OCI-LY3 (cell line): ENCODE measurements around the gene WNT9B.

ENCODE experiments used
- H2AFZ ChIP-seq: fragments of 200-600, 300-600 bp; shearing (Covaris generic); 2 replicates; pipeline ENCODE4 v1.6.0; 2014; ENCODE audit warnings: antibody characterized with exemption, low read depth, low read length
- H3K27ac ChIP-seq: fragments of 200-600, 300-600 bp; sonication (generic); 2 replicates; pipeline ENCODE4 v1.5.1; 2014; ENCODE audit warnings: mild to moderate bottlenecking, low read length, moderate library complexity, mixed read lengths
- H3K27me3 ChIP-seq: fragments of 200-600, 300-600 bp; sonication (generic); 2 replicates; pipeline ENCODE4 v1.6.1; 2014; ENCODE audit warnings: low read depth, low read length, mixed read lengths
- H3K36me3 ChIP-seq: fragments of 200-600, 300-600 bp; sonication (generic); replicated peaks from 2 replicates; pipeline ENCODE3; 2014; ENCODE audit warnings: low read depth, low read length, mixed read lengths
- H3K4me1 ChIP-seq: fragments of 300-600, 200-600 bp; sonication (generic); 2 replicates; pipeline ENCODE4 v1.6.1; 2014; ENCODE audit warnings: low read length, mixed read lengths
- H3K4me2 ChIP-seq: fragments of 200-600, 300-600 bp; sonication (generic); 2 replicates; pipeline ENCODE4 v1.6.1; 2014; ENCODE audit warnings: low read length, mixed read lengths
- H3K4me3 ChIP-seq: fragments of 300-600, 200-600 bp; sonication (generic); 2 replicates; pipeline ENCODE4 v1.5.1; 2014; ENCODE audit warnings: antibody characterized with exemption, mild to moderate bottlenecking, low read length, moderate library complexity
- H3K79me2 ChIP-seq: fragments of 300-600, 200-600 bp; shearing (Covaris generic); 2 replicates; pipeline ENCODE4 v1.6.1; 2014; ENCODE audit warnings: mild to moderate bottlenecking, low read length, mixed read lengths
- H3K9ac ChIP-seq: fragments of 300-600, 200-600 bp; shearing (Covaris generic); 2 replicates; pipeline ENCODE4 v1.6.0; 2014; ENCODE audit warnings: mild to moderate bottlenecking, low read length, moderate library complexity
- H3K9me3 ChIP-seq: fragments of 200-600, 300-600 bp; shearing (Covaris generic); 2 replicates; pipeline ENCODE4 v1.6.1; 2014; ENCODE audit warnings: low read length, mixed read lengths; ENCODE audit not compliant: insufficient read depth
- H4K20me1 ChIP-seq: fragments of 200-600, 300-600 bp; sonication (generic); 2 replicates; pipeline ENCODE4 v1.6.1; 2016; ENCODE audit warnings: low read length, mixed read lengths; ENCODE audit not compliant: insufficient read depth
- EZH2phosphoT487 ChIP-seq: fragments of 200-600 bp; shearing (Covaris generic); IDR thresholded peaks from 2 replicates; pipeline ENCODE4 v1.6.1; 2018; ENCODE audit warnings: antibody characterized with exemption, mixed run types, low read depth
- TF ChIP-seq, protein P1 (sequence below): fragments of 200-600, 300-600 bp; sonication (generic); IDR thresholded peaks from 2 replicates; pipeline ENCODE4 v1.5.1; 2014; ENCODE audit warnings: antibody characterized with exemption, low read length, low read depth

The WNT9B gene

DNA sequence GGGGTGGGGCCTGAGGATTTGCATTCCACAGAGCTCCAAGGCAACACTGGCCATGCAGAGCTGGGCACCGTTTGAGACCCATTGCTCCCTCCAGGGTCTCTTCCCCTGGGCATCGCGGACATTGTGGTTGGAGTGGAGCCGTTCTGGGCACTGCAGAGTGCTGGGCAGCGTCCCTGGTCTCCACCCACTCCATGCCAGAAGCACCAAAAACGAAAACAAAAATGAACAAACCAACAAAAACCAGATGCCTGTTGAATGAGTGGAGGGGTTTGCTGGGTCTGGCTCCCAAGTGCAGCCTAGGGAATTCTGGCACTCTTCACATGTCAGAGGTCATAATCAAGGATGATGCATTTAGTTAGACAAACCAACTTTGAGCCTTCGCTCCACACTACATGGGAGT is 17.9 kb downstream of the WNT9B start:
- Histone ChIP-seq H3K4me1 (peaks cover 6% of the 10 kb centered on the region; the same call in 1 of the 2 replicates), H3K36me3 (no peaks in the 10 kb centered on the region), H3K79me2 (no peaks in the 10 kb centered on the region), H3K9ac (no peak overlapping the region), H3K27me3 (peaks cover 4% of the 10 kb centered on the region; the same call in 1 of the 2 replicates), H2AFZ (no peak overlapping the region), H3K27ac (no peak overlapping the region), H4K20me1 (no peaks in the 10 kb centered on the region), H3K4me2 (no peak overlapping the region), H3K4me3 (no peak overlapping the region), H3K9me3 (no peaks in the 10 kb centered on the region)
- TF ChIP-seq EZH2phosphoT487 = no peak
- TF ChIP-seq, protein P1, sequence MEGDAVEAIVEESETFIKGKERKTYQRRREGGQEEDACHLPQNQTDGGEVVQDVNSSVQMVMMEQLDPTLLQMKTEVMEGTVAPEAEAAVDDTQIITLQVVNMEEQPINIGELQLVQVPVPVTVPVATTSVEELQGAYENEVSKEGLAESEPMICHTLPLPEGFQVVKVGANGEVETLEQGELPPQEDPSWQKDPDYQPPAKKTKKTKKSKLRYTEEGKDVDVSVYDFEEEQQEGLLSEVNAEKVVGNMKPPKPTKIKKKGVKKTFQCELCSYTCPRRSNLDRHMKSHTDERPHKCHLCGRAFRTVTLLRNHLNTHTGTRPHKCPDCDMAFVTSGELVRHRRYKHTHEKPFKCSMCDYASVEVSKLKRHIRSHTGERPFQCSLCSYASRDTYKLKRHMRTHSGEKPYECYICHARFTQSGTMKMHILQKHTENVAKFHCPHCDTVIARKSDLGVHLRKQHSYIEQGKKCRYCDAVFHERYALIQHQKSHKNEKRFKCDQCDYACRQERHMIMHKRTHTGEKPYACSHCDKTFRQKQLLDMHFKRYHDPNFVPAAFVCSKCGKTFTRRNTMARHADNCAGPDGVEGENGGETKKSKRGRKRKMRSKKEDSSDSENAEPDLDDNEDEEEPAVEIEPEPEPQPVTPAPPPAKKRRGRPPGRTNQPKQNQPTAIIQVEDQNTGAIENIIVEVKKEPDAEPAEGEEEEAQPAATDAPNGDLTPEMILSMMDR = no peak

DNA sequence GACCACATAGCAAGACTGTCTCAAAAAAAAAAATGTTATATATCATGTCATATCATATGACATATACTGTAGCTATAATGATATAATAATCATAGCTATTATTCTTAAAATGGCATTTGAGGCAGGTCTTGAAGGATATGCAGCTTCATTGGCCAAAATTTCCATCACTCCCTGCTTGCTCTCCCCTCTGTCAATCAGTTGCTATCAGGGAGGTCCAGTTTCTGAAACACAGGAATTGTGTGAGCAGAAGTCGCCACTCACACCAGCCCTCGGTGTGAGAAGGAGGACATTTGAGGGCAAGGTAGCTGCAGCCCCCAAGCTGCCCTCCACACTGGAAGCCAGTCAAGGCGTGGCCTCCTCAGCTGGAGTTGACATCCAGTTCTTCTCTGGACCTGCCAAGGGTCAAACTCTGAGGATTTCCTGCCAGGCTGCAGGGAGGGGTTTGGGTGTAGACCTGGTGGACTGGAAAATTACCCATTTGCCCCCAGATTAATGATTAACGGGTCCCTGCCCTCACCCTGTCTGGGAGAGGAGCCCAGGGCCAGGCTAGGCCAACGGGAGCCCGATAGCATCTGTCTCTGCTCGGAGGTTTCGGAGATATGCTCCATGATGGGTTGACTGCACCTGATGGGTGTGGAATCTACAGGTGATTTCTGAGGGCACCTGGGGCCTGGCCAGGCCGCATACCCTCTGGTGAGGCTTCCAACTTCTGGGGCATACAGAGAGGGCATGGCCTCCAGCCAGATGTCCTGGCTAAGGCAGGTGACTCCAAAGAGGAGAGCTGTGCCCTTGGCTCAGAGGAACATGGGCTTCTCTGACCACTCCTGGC is 18.8 kb downstream of the WNT9B start:
- Histone ChIP-seq H4K20me1 (no peaks in the 10 kb centered on the region), H3K27ac (no peak overlapping the region)

DNA sequence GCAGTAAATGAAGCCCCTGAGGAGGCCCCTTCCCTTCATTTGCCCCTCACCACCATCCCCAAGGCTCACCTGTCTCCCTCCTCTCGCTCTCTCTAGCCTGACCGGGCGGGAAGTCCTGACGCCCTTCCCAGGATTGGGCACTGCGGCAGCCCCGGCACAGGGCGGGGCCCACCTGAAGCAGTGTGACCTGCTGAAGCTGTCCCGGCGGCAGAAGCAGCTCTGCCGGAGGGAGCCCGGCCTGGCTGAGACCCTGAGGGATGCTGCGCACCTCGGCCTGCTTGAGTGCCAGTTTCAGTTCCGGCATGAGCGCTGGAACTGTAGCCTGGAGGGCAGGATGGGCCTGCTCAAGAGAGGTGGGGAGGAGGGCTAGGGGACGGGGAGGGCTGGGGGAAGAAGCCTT is 21.0 kb downstream of the WNT9B start:
- H3K27ac ChIP-seq = no peak overlapping the region
- H3K79me2 ChIP-seq = no peaks in the 10 kb centered on the region
- TF ChIP-seq, protein P1 = no peak
- no peak for TF ChIP-seq EZH2phosphoT487
- no peak overlapping the region for H2AFZ ChIP-seq
- no peak overlapping the region for H3K4me2 ChIP-seq
- H3K27me3 ChIP-seq = no peaks in the 10 kb centered on the region
- no peak overlapping the region for H3K4me3 ChIP-seq
- H3K9me3 ChIP-seq = no peaks in the 10 kb centered on the region
- H3K9ac ChIP-seq = no peak overlapping the region
- no peaks in the 10 kb centered on the region for H3K36me3 ChIP-seq
- H3K4me1 ChIP-seq = no peaks in the 10 kb centered on the region
- no peaks in the 10 kb centered on the region for H4K20me1 ChIP-seq

More for the DNA sequence above, 18.8 kb downstream of the WNT9B start:
- Histone ChIP-seq H3K79me2 (no peaks in the 10 kb centered on the region), H3K27me3 (no peaks in the 10 kb centered on the region; the same call in 1 of the 2 replicates), H3K4me3 (no peak overlapping the region), H3K9me3 (no peaks in the 10 kb centered on the region), H3K4me1 (peaks cover 6% of the 10 kb centered on the region; the same call in 1 of the 2 replicates), H3K9ac (no peak overlapping the region), H3K4me2 (no peak overlapping the region), H2AFZ (no peak overlapping the region), H3K36me3 (no peaks in the 10 kb centered on the region)
- TF ChIP-seq EZH2phosphoT487 = no peak
- TF ChIP-seq, protein P1 = no peak

DNA sequence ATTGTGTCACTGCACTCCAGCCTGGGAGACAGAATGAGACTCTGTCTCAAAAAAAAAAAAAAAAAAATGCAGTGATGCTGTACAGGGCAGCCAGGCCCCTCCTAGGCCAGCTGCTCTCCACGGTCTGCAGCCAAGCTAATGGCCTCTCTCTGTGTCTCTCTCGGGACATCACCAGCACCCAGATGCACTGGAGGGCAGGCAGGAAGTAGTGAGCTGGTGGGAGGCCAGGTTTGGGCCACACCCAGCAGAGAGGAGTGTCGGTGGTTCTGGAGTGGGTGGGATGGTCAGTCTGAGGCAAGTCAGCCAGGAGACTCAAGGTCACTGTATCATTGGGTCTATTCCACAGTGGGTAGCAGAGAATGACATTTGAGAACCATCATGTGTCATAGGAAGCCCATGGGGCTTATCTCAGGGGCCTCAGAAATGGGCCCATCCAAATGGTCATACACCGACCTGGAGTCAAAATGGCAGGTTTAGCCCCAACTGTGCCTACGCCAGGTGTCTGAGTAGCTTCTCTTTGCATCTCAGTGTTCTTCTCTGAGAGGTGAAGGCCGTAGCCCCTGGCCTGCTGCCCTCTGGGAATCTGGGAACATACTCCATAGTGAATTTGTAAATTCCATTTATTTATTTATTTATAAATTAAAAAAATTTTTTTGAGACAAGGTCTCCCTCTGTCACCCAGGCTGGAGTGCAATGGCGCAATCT is 22.7 kb downstream of the WNT9B start:
- H3K79me2 ChIP-seq = no peaks in the 10 kb centered on the region
- no peaks in the 10 kb centered on the region for H3K9me3 ChIP-seq
- no peak overlapping the region for H2AFZ ChIP-seq
- no peak overlapping the region for H3K4me2 ChIP-seq
- H3K27ac ChIP-seq = no peak overlapping the region
- H3K9ac ChIP-seq = no peak overlapping the region
- no peaks in the 10 kb centered on the region for H3K27me3 ChIP-seq
- TF ChIP-seq, protein P1 = no peak
- TF ChIP-seq EZH2phosphoT487 = no peak
- no peaks in the 10 kb centered on the region for H3K36me3 ChIP-seq
- no peak overlapping the region for H3K4me3 ChIP-seq
- H4K20me1 ChIP-seq = no peaks in the 10 kb centered on the region
- no peaks in the 10 kb centered on the region for H3K4me1 ChIP-seq
